Activated T-helper 1 cell treated with anti-CD3 and anti-CD28 coated beads, Interleukin-12 subunit alpha, Interleukin-12 subunit beta, Interleukin-2, Interleukin-4 antibody, amounts not matched to agents 30 ng/mL and 10 ng/mL and 1 ng/mL, durations not matched to agents 14 hours and 24 hours and 36 hours (primary cell): ENCODE results near the gene P4HTM. TPM values are rescaled to one million over a fixed set of nuclear protein-coding genes. Genes with fewer than 3 reads are reported as not detected.

Experiments used
- DNase-seq: peaks from one replicate; pipeline ENCODE4 v3.0.0; 2021; ENCODE audit warnings: low spot score
- H3K27ac Mint-ChIP-seq: one replicate; pipeline ENCODE4 v1.8.0; 2021; ENCODE audit warnings: mild to moderate bottlenecking, mixed read lengths
- H3K27me3 Mint-ChIP-seq: one replicate; pipeline ENCODE4 v1.8.0; 2022; ENCODE audit warnings: mild to moderate bottlenecking, moderate library complexity, mixed read lengths; ENCODE audit not compliant: insufficient read depth
- H3K36me3 Mint-ChIP-seq: one replicate; pipeline ENCODE4 v1.8.0; 2021; ENCODE audit warnings: low read depth, mixed read lengths
- H3K4me1 Mint-ChIP-seq: one replicate; pipeline ENCODE4 v1.8.0; 2021; ENCODE audit warnings: low read depth, mixed read lengths
- H3K4me3 Mint-ChIP-seq: one replicate; pipeline ENCODE4 v1.8.0; 2021; ENCODE audit warnings: mild to moderate bottlenecking, moderate library complexity, mixed read lengths
- H3K9me3 Mint-ChIP-seq: one replicate; pipeline ENCODE4 v1.8.0; 2021; ENCODE audit warnings: mixed read lengths
- intact Hi-C: fragments of 100-400 bp; cut with micrococcal nuclease; formaldehyde crosslinking; loops from one replicate; pipeline ENCODE4 v1.15.1; 2024
- total RNA-seq: library from RNA; stranded (reverse); gene quantifications from 2 replicates; pipeline ENCODE4 v1.2.3, GENCODE V29; 2022

The P4HTM gene
- 34.5 and 36.8 TPM in 2 replicates for total RNA-seq

GRCh38 chr3:48989796-48990635 is at the start of gene P4HTM:
TSS of gene P4HTM (plus strand) at chr3:48990241. CDS start at chr3:48990257, 16 bp downstream.
- Mint-ChIP-seq H3K27ac (peak within 1 kb of the TSS; percentile 91), H3K27me3 (no peaks in the 10 kb centered on the region), H3K4me3 (peak within 1 kb of the TSS; percentile 95), H3K9me3 (no peaks in the 10 kb centered on the region), H3K4me1 (peaks cover 49% of the 10 kb centered on the region), H3K36me3 (peaks cover 16% of the 10 kb centered on the region)
- DNase-seq: peak; percentile 64
- intact Hi-C loops: loop anchor here (1.0 to 5.0 kb wide), 6 partner anchors 17 to 457 kb away; partner anchors contain the start of genes ARIH2, DALRD3, IMPDH2 and PRKAR2A

DNA sequence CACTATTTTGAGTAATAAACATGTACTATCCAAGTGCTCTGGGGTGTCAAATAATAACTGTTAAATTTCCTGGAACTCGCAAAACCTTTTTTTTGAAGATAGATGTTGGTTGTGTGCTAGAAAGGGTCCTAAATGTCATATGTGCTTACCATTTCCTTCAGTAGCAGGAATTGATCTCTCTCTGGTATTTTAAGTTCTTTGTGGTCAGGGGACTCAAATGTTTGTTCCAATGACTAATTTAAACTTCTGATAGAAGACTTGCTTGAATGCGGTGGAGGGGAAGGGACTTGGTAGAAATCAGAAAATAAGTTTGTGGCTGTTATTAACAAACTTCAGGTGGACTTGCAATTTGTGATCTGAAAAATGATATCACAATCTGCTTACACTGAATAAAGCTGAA is 44.6 kb upstream of the P4HTM start:
- Mint-ChIP-seq H3K27me3 (no peaks in the 10 kb centered on the region), H3K27ac (peak overlapping the region; percentile 78), H3K36me3 (peaks cover 10% of the 10 kb centered on the region), H3K9me3 (no peaks in the 10 kb centered on the region), H3K4me3 (no peak overlapping the region), H3K4me1 (peaks cover 29% of the 10 kb centered on the region)
- no peak for DNase-seq
- intact Hi-C loops: no loop called here

DNA sequence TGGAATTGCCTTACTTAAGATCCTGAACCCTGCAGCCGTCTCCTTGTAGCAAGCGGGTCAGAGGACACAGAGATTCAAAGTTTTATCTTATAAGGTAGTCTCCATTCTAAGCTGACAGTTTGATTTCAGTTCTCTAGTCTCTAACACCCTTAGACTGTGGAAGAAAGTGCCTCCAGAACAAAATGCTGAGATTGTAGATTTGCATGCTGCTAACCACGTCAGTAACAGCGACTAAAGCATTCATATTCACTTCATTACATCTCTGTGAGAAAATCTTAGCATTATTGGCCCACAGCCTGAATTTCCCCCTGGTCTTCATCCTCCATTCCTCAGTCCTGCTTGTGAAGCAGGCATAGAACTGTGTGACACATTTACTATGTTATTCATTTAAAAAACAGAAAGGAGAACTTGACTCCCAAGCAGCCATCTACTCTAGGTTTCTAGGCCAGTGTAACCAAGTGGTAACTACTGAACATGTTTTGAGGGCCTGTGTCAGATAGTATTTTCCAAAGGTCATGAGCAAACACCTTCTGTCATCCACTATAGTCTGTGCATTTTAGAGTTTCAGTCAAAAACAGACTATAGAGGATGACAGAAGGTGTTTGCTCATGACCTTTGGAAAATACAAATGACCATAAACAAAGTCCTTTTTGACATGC is 44.0 kb upstream of the P4HTM start:
- H3K4me3 Mint-ChIP-seq: peak overlapping the region; percentile 8
- no peaks in the 10 kb centered on the region for H3K9me3 Mint-ChIP-seq
- peak overlapping the region; percentile 66 for H3K27ac Mint-ChIP-seq
- intact Hi-C loops: no loop called here
- H3K4me1 Mint-ChIP-seq: peaks cover 30% of the 10 kb centered on the region
- DNase-seq: no peak
- no peaks in the 10 kb centered on the region for H3K27me3 Mint-ChIP-seq
- H3K36me3 Mint-ChIP-seq: peaks cover 10% of the 10 kb centered on the region

DNA sequence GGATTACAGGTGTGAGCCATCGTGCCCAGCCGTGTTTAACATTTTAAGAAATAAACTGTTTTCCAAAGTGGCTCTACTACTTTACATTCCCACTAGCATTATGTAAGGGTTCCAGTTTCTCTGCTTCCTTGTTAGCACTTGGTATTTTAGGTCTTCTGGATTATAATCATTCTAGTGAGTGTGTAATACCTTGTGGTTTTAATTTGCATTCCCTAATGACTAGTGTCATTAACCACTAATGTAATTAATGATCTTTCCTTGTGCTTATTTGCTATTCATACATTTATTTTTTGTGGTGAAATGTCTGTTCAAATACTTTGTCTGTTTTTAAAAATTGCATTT is 40.7 kb upstream of the P4HTM start:
- H3K27ac Mint-ChIP-seq: no peak overlapping the region
- H3K36me3 Mint-ChIP-seq: peaks cover 10% of the 10 kb centered on the region
- peaks cover 44% of the 10 kb centered on the region for H3K4me1 Mint-ChIP-seq
- H3K4me3 Mint-ChIP-seq: no peak overlapping the region
- no peaks in the 10 kb centered on the region for H3K27me3 Mint-ChIP-seq
- H3K9me3 Mint-ChIP-seq: no peaks in the 10 kb centered on the region
- intact Hi-C loops: no loop called here
- DNase-seq: no peak

DNA sequence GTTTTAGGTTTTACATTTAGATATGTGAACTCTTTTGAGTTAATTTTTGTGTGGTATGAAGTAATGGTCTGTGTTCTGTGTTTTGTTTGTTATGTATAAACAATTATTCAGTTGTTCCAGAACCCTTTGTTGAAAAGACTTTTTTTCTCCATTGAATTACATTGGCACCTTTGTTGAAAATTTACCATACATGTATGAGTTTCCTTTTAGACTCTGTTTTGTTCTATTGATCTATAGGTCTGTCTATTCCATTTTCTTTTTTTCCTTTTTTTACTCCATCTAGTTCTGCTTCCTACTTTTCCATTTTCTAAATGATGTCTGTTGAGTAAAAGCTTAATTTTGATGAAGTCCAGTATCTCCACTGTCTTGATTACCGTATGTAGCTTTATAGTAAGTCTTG is 40.0 kb upstream of the P4HTM start:
- DNase-seq: no peak
- no peaks in the 10 kb centered on the region for H3K27me3 Mint-ChIP-seq
- intact Hi-C loops: loop anchor here (5.0 kb wide), 1 partner anchor 213 kb away; no protein-coding TSS in a partner anchor
- H3K27ac Mint-ChIP-seq: no peak overlapping the region
- H3K9me3 Mint-ChIP-seq: no peaks in the 10 kb centered on the region
- H3K4me1 Mint-ChIP-seq: peaks cover 38% of the 10 kb centered on the region
- peaks cover 8% of the 10 kb centered on the region for H3K36me3 Mint-ChIP-seq
- H3K4me3 Mint-ChIP-seq: no peak overlapping the region

- Mint-ChIP-seq H3K27ac (no peak overlapping the region), H3K27me3 (no peaks in the 10 kb centered on the region), H3K9me3 (no peaks in the 10 kb centered on the region), H3K4me3 (no peak overlapping the region), H3K36me3 (peaks cover 7% of the 10 kb centered on the region), H3K4me1 (peaks cover 25% of the 10 kb centered on the region)
- DNase-seq: no peak
- intact Hi-C loops: loop anchor here (5.0 kb wide), 1 partner anchor 214 kb away; no protein-coding TSS in a partner anchor
Measured at GRCh38 chr3:48951764-48952163, 38.3 kb upstream of the P4HTM start.

- no peak overlapping the region for H3K4me3 Mint-ChIP-seq
- intact Hi-C loops: loop anchor here (5.0 kb wide), 1 partner anchor 215 kb away; no protein-coding TSS in a partner anchor
- no peaks in the 10 kb centered on the region for H3K9me3 Mint-ChIP-seq
- H3K27me3 Mint-ChIP-seq: no peaks in the 10 kb centered on the region
- H3K36me3 Mint-ChIP-seq: peaks cover 9% of the 10 kb centered on the region
- H3K4me1 Mint-ChIP-seq: peaks cover 24% of the 10 kb centered on the region
- no peak for DNase-seq
- peak overlapping the region; percentile 9 for H3K27ac Mint-ChIP-seq
Measured at GRCh38 chr3:48952510-48953118, 37.4 kb upstream of the P4HTM start.

DNA sequence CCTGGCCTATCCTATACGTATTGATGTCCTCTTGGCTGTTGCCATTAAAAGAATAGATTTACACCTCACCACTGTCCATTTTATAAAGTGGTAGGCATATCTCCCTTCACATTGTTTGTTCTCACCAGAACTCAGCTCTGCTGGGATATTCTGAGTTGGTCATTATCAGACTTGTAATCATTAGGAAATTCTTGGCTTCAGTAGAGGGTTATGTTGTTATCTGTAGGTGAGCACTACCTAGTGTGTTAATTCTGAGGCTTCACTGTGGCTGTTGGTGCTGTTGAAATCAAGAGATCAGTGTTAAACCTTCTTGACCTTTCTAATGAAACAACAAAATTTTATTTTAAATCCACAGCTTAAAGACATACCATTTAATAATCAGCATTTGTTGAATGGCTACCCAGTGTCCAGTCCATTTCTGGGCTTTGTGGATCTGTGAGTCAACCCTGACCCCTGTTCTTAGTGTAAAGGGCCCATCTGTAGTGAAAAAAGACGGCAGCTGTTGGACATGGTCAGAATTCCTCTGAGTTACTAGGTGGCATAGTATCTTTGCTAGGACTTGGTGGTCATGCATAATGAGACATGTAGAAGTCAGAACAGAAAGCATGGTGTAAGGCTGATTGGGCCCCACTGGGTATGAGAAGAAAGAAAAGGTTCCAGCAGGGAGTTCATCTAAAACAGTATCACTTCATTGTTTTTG is 32.9 kb upstream of the P4HTM start:
- no peak for DNase-seq
- intact Hi-C loops: no loop called here
- Mint-ChIP-seq H3K27ac (no peak overlapping the region), H3K4me1 (peaks cover 15% of the 10 kb centered on the region), H3K36me3 (peaks cover 9% of the 10 kb centered on the region), H3K9me3 (no peaks in the 10 kb centered on the region), H3K4me3 (no peak overlapping the region), H3K27me3 (no peaks in the 10 kb centered on the region)

DNA sequence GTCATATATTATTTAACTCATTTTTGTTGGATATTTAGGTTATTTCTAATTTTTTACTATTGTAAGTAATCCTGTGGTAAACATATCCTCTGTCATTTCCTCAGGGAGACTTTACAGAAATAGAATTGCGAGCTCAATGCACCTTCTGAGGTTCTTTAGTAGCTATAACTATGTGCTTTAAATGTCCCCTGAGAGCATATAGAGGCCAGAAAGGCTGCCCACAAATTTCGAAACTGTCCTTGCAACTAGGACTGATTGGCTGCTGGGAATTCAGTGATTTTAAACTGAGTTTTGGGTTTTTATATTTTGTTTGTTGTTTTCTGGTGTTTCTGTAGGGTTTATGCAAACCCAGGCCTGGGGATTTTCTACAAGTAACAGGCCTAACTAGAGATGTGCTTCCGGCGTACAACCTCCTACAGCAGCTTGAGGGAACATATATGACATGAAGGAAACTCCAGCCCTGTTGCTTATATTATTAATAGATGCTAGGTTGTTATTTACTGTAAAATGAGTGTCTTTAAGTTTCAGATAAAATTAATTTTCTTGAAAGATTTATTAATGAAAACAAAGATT is 29.1 kb upstream of the P4HTM start:
- Mint-ChIP-seq H3K36me3 (peaks cover 12% of the 10 kb centered on the region), H3K4me3 (no peak overlapping the region)

GRCh38 chr3:48962340-48962739 is 27.7 kb upstream of the P4HTM start:
- H3K4me3 Mint-ChIP-seq: no peak overlapping the region
- no peak for DNase-seq
- no peaks in the 10 kb centered on the region for H3K9me3 Mint-ChIP-seq
- H3K4me1 Mint-ChIP-seq: peaks cover 10% of the 10 kb centered on the region
- no peak overlapping the region for H3K27ac Mint-ChIP-seq
- peaks cover 18% of the 10 kb centered on the region for H3K36me3 Mint-ChIP-seq
- intact Hi-C loops: no loop called here
- H3K27me3 Mint-ChIP-seq: no peaks in the 10 kb centered on the region

More for the DNA sequence above, 29.1 kb upstream of the P4HTM start:
- Mint-ChIP-seq H3K27me3 (no peaks in the 10 kb centered on the region), H3K27ac (no peak overlapping the region), H3K4me1 (peaks cover 10% of the 10 kb centered on the region), H3K9me3 (no peaks in the 10 kb centered on the region)
- intact Hi-C loops: no loop called here
- DNase-seq: no peak

DNA sequence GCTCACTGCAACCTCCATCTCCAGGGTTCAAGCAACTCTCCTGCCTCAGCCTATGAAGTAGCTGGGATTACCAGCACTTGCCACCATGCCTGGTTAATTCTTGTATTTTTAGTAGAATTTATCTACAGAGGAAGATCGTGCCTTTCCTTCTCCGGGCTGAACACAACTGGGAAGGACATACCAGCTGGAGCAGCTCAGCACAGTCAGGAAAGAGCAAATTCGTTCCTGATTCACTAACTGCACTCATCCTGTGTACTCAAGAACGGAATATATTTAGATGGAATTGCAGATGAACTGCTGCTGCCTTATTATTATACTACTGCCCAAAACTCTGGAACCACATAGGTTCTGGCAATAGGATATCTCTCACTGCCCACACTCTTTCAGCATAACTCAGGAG is 27.1 kb upstream of the P4HTM start:
- DNase-seq: no peak
- Mint-ChIP-seq H3K9me3 (no peaks in the 10 kb centered on the region), H3K27me3 (no peaks in the 10 kb centered on the region), H3K4me1 (peaks cover 10% of the 10 kb centered on the region), H3K36me3 (peaks cover 19% of the 10 kb centered on the region), H3K27ac (no peak overlapping the region), H3K4me3 (no peak overlapping the region)
- intact Hi-C loops: no loop called here

- no peak for DNase-seq
- intact Hi-C loops: no loop called here
- H3K27ac Mint-ChIP-seq: no peak overlapping the region
- peaks cover 10% of the 10 kb centered on the region for H3K4me1 Mint-ChIP-seq
- no peak overlapping the region for H3K4me3 Mint-ChIP-seq
- peaks cover 21% of the 10 kb centered on the region for H3K36me3 Mint-ChIP-seq
- H3K27me3 Mint-ChIP-seq: no peaks in the 10 kb centered on the region
- no peaks in the 10 kb centered on the region for H3K9me3 Mint-ChIP-seq
Measured at GRCh38 chr3:48963591-48963990, 26.4 kb upstream of the P4HTM start.
